Measurements from ENCODE around the gene P3R3URF.
"Not testable (repeated sequence)": the region's sequence is repeated elsewhere in the genome, so short reads cannot be mapped to it uniquely, and the experiment has no call there.

P3R3URF gene

GRCh38 chr1:46176211-46176865 is at the start of gene P3R3URF:
P3R3URF (minus strand) TSS chr1:46176488; CDS start chr1:46176471, 17 bp downstream.
- no peak for DNase-seq

GRCh38 chr1:46224966-46225365 is 48.7 kb upstream of the P3R3URF start:
- no peak for DNase-seq

GRCh38 chr1:46223472-46223943 is 47.2 kb upstream of the P3R3URF start:
- peak; percentile 93 for DNase-seq

GRCh38 chr1:46223055-46223454 is 46.8 kb upstream of the P3R3URF start:
- DNase-seq, result not testable (repeated sequence)

GRCh38 chr1:46221749-46222148 is 45.5 kb upstream of the P3R3URF start:
- no peak for DNase-seq

- DNase-seq, result no peak
These were observed 44.5 kb upstream of the P3R3URF start for GRCh38 chr1:46220808-46221207.

GRCh38 chr1:46219551-46220520 is 43.5 kb upstream of the P3R3URF start:
- no peak for DNase-seq

GRCh38 chr1:46218443-46218842 is 42.2 kb upstream of the P3R3URF start:
- no peak for DNase-seq

- DNase-seq, result no peak
These were observed 39.2 kb upstream of the P3R3URF start for GRCh38 chr1:46215504-46215903.

- no peak for DNase-seq
These were observed 34.8 kb upstream of the P3R3URF start for GRCh38 chr1:46211051-46211450.

- DNase-seq, result no peak
These were observed 34.3 kb upstream of the P3R3URF start for GRCh38 chr1:46210561-46210960.

GRCh38 chr1:46206399-46206798 is 30.1 kb upstream of the P3R3URF start:
- no peak for DNase-seq

- DNase-seq, result no peak
These were observed 29.5 kb upstream of the P3R3URF start for GRCh38 chr1:46205791-46206190.

- DNase-seq, result no peak
These were observed 28.9 kb upstream of the P3R3URF start for GRCh38 chr1:46205141-46205540.

GRCh38 chr1:46204406-46204742 is 28.1 kb upstream of the P3R3URF start:
- no peak for DNase-seq

- no peak for DNase-seq
These were observed 27.6 kb upstream of the P3R3URF start for GRCh38 chr1:46203738-46204405.

GRCh38 chr1:46199233-46199749 is 23.0 kb upstream of the P3R3URF start:
- DNase-seq, result peak; percentile 35

GRCh38 chr1:46197964-46198811 is 21.9 kb upstream of the P3R3URF start, which contains the start of gene POMGNT1:
POMGNT1 (minus strand) TSS chr1:46198434; CDS start chr1:46197821, 613 bp downstream.
- peak; percentile 76 for DNase-seq

- DNase-seq, result no peak
These were observed 21.3 kb upstream of the P3R3URF start for GRCh38 chr1:46197560-46197963.

GRCh38 chr1:46196609-46197008 is 20.3 kb upstream of the P3R3URF start:
- DNase-seq, result no peak

GRCh38 chr1:46194641-46195193 is 18.4 kb upstream of the P3R3URF start:
- DNase-seq, result no peak
